Smooth muscle cell (in vitro differentiated cells): ENCODE results near the gene ITGB5. TPM values are rescaled to one million over a fixed set of nuclear protein-coding genes. Genes with fewer than 3 reads are reported as not detected.

Experiments used
- DNase-seq: peaks from one replicate; lab custom pipeline; 2025; ENCODE audit not compliant: unreplicated experiment; lab: John Stamatoyannopoulos, UW
- H2AFZ ChIP-seq: fragments of 200-600 bp; sonication (generic); 2 replicates; pipeline ENCODE4 v1.6.0; 2016; ENCODE audit warnings: antibody characterized with exemption, low read depth, mild to moderate bottlenecking
- H3F3A ChIP-seq: fragments of 200-600 bp; sonication (generic); 2 replicates; pipeline ENCODE4 v1.6.0; 2017; ENCODE audit warnings: antibody characterized with exemption, low read depth
- H3K27ac ChIP-seq: fragments of 200-600 bp; sonication (generic); 2 replicates; pipeline ENCODE4 v1.5.1; 2016; ENCODE audit warnings: low read depth, mild to moderate bottlenecking
- H3K27me3 ChIP-seq: fragments of 200-600 bp; sonication (generic); 2 replicates; pipeline ENCODE4 v1.6.1; 2016; ENCODE audit warnings: low read depth, mild to moderate bottlenecking
- H3K36me3 ChIP-seq: fragments of 200-600 bp; sonication (generic); 2 replicates; pipeline ENCODE4 v1.5.1; 2016; ENCODE audit warnings: low read depth
- H3K4me1 ChIP-seq: fragments of 200-600 bp; sonication (generic); 2 replicates; pipeline ENCODE4 v1.5.1; 2016; ENCODE audit warnings: low read depth
- H3K4me2 ChIP-seq: fragments of 200-600 bp; sonication (generic); 2 replicates; pipeline ENCODE4 v1.6.0; 2016; ENCODE audit warnings: mild to moderate bottlenecking
- H3K4me3 ChIP-seq: fragments of 200-600 bp; sonication (generic); 2 replicates; pipeline ENCODE4 v1.5.1; 2016; ENCODE audit warnings: mild to moderate bottlenecking
- H3K79me2 ChIP-seq: fragments of 200-600 bp; sonication (generic); 2 replicates; pipeline ENCODE4 v1.6.0; 2016; ENCODE audit warnings: low read depth, mild to moderate bottlenecking
- H3K9ac ChIP-seq: fragments of 200-600 bp; sonication (generic); 2 replicates; pipeline ENCODE4 v1.6.0; 2016; ENCODE audit warnings: low read depth
- H3K9me3 ChIP-seq: fragments of 200-600 bp; sonication (generic); replicated peaks from 2 replicates; pipeline ENCODE4 v1.5.1; 2016; ENCODE audit warnings: low read depth
- H4K20me1 ChIP-seq: fragments of 200-600 bp; sonication (generic); 2 replicates; pipeline ENCODE4 v1.6.0; 2016; ENCODE audit warnings: low read depth
- WGBS: methylation state at CpG from one replicate; pipeline ENCODE4 v1.1.7; 2016; ENCODE audit warnings: low lambda C conversion rate; 5-methylcytosine and 5-hydroxymethylcytosine counted together
- polyA plus RNA-seq: library from polyadenylated mRNA; unstranded; fragments of >200 nt; fragmentation: Nextera tagmentation; extraction: Ambion mirVana; gene quantifications from 2 replicates; pipeline ENCODE4 v1.2.1, GENCODE V29; 2016
- total RNA-seq: library from RNA; depleted of rRNA; stranded (reverse); fragments of >200 nt; gene quantifications from 2 replicates; pipeline ENCODE4 v1.2.3, GENCODE V29; 2014
- TF ChIP-seq, protein P1 (sequence below): fragments of 200-600 bp; sonication (generic); IDR thresholded peaks from 2 replicates; pipeline ENCODE4 v1.5.1; 2017; ENCODE audit warnings: borderline replicate concordance, mild to moderate bottlenecking, antibody characterized with exemption; ENCODE audit not compliant: insufficient read depth, poor library complexity, severe bottlenecking

The ITGB5 gene
- total and polyA plus RNA-seq, 2 experiments from 2014 or later: 343 to 403 TPM

DNA sequence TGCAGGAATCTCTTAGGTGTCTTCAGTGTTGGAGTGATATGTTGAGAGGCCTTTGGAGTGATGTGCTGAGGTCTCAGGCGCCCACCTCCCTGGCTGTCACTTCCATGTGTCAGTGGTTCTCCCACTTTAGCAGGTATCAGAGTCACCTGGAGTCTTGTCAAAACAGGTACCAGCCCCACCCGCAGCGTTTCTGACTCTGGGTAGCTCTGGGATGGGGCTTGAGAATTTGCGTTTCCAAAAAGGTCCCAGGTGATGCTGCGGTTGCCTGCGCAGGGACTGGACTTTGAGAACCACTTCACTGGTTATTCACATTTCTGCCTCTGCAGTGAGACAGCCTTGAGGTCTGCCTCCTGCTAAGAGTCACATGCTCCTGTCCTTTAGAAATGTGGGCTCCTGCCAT, 141.4 kb downstream of the ITGB5 start:
- no peaks in the 10 kb centered on the region for H3K4me1 ChIP-seq
- no peaks in the 10 kb centered on the region for H3K79me2 ChIP-seq
- no peak for DNase-seq
- no peak overlapping the region for H3K9ac ChIP-seq
- H3K9me3 ChIP-seq: no peaks in the 10 kb centered on the region
- peaks cover 7% of the 10 kb centered on the region for H3K36me3 ChIP-seq
- no peaks in the 10 kb centered on the region for H3F3A ChIP-seq
- TF ChIP-seq, protein P1, sequence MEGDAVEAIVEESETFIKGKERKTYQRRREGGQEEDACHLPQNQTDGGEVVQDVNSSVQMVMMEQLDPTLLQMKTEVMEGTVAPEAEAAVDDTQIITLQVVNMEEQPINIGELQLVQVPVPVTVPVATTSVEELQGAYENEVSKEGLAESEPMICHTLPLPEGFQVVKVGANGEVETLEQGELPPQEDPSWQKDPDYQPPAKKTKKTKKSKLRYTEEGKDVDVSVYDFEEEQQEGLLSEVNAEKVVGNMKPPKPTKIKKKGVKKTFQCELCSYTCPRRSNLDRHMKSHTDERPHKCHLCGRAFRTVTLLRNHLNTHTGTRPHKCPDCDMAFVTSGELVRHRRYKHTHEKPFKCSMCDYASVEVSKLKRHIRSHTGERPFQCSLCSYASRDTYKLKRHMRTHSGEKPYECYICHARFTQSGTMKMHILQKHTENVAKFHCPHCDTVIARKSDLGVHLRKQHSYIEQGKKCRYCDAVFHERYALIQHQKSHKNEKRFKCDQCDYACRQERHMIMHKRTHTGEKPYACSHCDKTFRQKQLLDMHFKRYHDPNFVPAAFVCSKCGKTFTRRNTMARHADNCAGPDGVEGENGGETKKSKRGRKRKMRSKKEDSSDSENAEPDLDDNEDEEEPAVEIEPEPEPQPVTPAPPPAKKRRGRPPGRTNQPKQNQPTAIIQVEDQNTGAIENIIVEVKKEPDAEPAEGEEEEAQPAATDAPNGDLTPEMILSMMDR: no peak
- H3K27me3 ChIP-seq: no peaks in the 10 kb centered on the region
- no peak overlapping the region for H3K27ac ChIP-seq
- H3K4me2 ChIP-seq: no peak overlapping the region
- no peaks in the 10 kb centered on the region for H4K20me1 ChIP-seq
- WGBS: 98% methylated on average over 6 of the region's 6 CpGs
- no peak overlapping the region for H2AFZ ChIP-seq
- no peak overlapping the region for H3K4me3 ChIP-seq

DNA sequence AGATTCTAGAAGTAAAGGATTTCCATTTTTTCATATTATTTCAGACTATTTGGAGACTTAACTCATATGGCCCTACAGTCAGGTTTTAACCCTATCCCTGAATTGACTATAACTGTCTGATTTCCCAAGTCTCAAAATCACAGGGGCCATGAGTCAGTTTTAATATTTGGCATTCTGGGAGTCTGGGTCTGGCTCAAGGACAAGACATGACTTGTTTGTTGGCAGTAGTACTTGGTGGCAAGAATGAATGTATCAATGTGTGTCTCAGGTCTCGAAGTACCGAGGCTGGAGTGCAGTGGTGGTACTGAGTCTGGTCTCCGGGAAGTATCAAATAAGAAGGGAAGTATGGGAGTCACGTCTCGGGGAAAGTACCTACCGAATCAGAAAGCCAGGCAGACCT, 146.1 kb downstream of the ITGB5 start:
- Histone ChIP-seq H3K9me3 (no peaks in the 10 kb centered on the region), H3K27ac (no peak overlapping the region), H3F3A (no peaks in the 10 kb centered on the region), H3K27me3 (no peaks in the 10 kb centered on the region), H3K4me1 (no peaks in the 10 kb centered on the region), H3K36me3 (peaks cover 26% of the 10 kb centered on the region), H4K20me1 (no peaks in the 10 kb centered on the region), H3K4me2 (no peak overlapping the region), H3K4me3 (no peak overlapping the region), H2AFZ (no peak overlapping the region), H3K79me2 (no peaks in the 10 kb centered on the region), H3K9ac (no peak overlapping the region)
- 97% methylated on average over 6 of the region's 6 CpGs for whole genome bisulfite sequencing
- DNase-seq: no peak
- TF ChIP-seq, protein P1: no peak

DNA sequence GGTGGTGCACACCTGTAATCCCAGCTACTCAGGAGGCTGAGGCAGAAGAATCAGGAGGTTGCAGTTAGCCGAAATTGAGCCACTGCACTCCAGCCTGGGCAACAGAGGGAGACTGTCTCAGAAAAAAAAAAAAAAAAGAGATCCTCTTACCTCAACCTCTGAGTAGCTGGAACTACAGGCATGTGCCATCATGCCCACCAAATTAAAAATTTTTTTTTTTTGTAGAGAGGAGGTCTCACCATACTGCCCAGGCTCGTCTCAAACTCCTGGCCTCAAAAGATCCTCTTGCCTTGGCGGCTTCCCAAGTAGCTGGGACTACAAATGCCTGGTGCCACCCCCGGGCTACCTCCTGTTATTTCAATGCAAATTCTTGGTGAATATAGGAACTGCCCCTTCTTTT, 155.4 kb downstream of the ITGB5 start:
- peaks cover 1% of the 10 kb centered on the region for H3K36me3 ChIP-seq
- 93% methylated on average over 4 of the region's 4 CpGs for WGBS
- peaks cover 40% of the 10 kb centered on the region for H3K79me2 ChIP-seq
- H3K9ac ChIP-seq: no peak overlapping the region
- no peaks in the 10 kb centered on the region for H4K20me1 ChIP-seq
- H3K4me1 ChIP-seq: peaks cover 10% of the 10 kb centered on the region
- H3K4me2 ChIP-seq: peak overlapping the region; percentile 100
- TF ChIP-seq, protein P1: no peak
- H2AFZ ChIP-seq: no peak overlapping the region
- no peaks in the 10 kb centered on the region for H3K9me3 ChIP-seq
- no peaks in the 10 kb centered on the region for H3F3A ChIP-seq
- DNase-seq: no peak
- H3K27ac ChIP-seq: no peak overlapping the region
- H3K4me3 ChIP-seq: no peak overlapping the region
- H3K27me3 ChIP-seq: no peaks in the 10 kb centered on the region

DNA sequence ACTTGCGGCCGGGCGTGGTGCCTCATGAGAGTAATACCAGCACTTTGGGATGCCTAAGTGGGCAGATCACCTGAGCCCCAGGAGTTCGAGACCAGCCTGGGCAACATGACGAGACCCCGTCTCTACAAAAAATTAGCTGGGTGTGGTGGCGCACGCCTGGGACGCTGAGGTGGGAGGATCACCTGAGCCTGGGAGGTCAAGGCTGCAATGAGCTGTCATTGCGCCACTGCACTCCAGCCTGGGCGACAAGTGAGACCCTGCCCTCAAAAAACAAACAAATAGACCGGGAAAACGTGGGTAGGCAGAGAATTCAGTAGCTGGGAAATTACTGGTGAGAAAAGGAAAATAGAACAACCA, 156.2 kb downstream of the ITGB5 start:
- 20% methylated on average over 13 of the region's 13 CpGs for WGBS
- DNase-seq: no peak
- TF ChIP-seq, protein P1: no peak
- Histone ChIP-seq H3K79me2 (peaks cover 40% of the 10 kb centered on the region), H3K4me2 (peak overlapping the region; percentile 100), H4K20me1 (no peaks in the 10 kb centered on the region), H3K4me3 (peak overlapping the region; percentile 98), H3K9me3 (no peaks in the 10 kb centered on the region), H3K27me3 (peaks cover 2% of the 10 kb centered on the region), H3K36me3 (no peaks in the 10 kb centered on the region), H3F3A (no peaks in the 10 kb centered on the region), H3K4me1 (peaks cover 10% of the 10 kb centered on the region), H3K9ac (peak overlapping the region; percentile 88), H3K27ac (no peak overlapping the region), H2AFZ (peak overlapping the region; percentile 88)
